Hepatocyte (in vitro differentiated cells): ENCODE results near the gene THAP4.

Experiments
- EZH2 ChIP-seq: fragments of 200-600 bp; sonication (generic); IDR thresholded peaks from 2 replicates; pipeline ENCODE4 v1.6.1; 2016; ENCODE audit warnings: antibody characterized with exemption, mild to moderate bottlenecking, borderline replicate concordance
- EZH2phosphoT487 ChIP-seq: fragments of 200-600 bp; sonication (generic); IDR thresholded peaks from one replicate; pipeline ENCODE4 v1.6.1; 2018; ENCODE audit warnings: antibody characterized with exemption, mild to moderate bottlenecking, low read depth, moderate library complexity; ENCODE audit not compliant: unreplicated experiment, severe bottlenecking
- TF ChIP-seq, protein P1 (sequence below): fragments of 200-600 bp; sonication (generic); IDR thresholded peaks from 2 replicates; pipeline ENCODE4 v1.5.1; 2016; ENCODE audit warnings: antibody characterized with exemption, mild to moderate bottlenecking; ENCODE audit not compliant: poor library complexity

DNA sequence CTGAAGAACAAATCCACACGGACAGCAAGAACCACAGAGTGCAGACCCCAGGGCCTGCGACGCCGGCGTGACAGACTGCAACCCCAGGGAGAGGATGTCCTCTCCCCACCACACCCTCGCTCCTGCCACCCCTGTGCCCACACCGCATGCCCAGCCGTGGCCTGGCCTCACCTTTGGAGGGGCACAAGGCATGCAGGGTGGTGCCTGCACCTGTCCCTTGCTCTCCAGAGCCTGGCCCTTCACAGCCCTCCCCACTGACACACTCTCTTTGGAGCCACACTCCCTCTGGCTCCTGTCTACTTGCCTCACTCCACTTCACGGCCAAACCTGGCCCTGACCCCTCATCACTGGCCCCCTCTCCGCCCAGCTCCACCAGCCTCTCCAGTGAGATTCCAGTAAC, 9.3 kb downstream of the THAP4 start:
- TF ChIP-seq, protein P1, sequence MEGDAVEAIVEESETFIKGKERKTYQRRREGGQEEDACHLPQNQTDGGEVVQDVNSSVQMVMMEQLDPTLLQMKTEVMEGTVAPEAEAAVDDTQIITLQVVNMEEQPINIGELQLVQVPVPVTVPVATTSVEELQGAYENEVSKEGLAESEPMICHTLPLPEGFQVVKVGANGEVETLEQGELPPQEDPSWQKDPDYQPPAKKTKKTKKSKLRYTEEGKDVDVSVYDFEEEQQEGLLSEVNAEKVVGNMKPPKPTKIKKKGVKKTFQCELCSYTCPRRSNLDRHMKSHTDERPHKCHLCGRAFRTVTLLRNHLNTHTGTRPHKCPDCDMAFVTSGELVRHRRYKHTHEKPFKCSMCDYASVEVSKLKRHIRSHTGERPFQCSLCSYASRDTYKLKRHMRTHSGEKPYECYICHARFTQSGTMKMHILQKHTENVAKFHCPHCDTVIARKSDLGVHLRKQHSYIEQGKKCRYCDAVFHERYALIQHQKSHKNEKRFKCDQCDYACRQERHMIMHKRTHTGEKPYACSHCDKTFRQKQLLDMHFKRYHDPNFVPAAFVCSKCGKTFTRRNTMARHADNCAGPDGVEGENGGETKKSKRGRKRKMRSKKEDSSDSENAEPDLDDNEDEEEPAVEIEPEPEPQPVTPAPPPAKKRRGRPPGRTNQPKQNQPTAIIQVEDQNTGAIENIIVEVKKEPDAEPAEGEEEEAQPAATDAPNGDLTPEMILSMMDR = no peak
- TF ChIP-seq EZH2 = no peak
- TF ChIP-seq EZH2phosphoT487 = no peak
